NCI-H2029 treated with DMSO at 0.1 percent for 48 hours (cell line): ENCODE results near the gene GSTM3.
"Not testable (repeated sequence)": the region's sequence is repeated elsewhere in the genome, so short reads cannot be mapped to it uniquely, and the experiment has no call there.

ENCODE experiments used
- DNase-seq: peaks from one replicate; lab custom pipeline; 2025; lab: John Stamatoyannopoulos, UW

The GSTM3 gene

GRCh38 chr1:109726728-109727373 is 14.0 kb downstream of the GSTM3 start:
- DNase-seq: no peak

GRCh38 chr1:109726007-109726406 is 14.8 kb downstream of the GSTM3 start:
- DNase-seq: no peak

- no peak for DNase-seq
Observed at GRCh38 chr1:109725510-109725909, 15.3 kb downstream of the GSTM3 start.

GRCh38 chr1:109724933-109725332 is 15.9 kb downstream of the GSTM3 start:
- no peak for DNase-seq

GRCh38 chr1:109722908-109723691 is 17.7 kb downstream of the GSTM3 start:
- DNase-seq: no peak

- DNase-seq: no peak
Observed at GRCh38 chr1:109721971-109722370, 18.9 kb downstream of the GSTM3 start.

GRCh38 chr1:109721042-109721441 is 19.8 kb downstream of the GSTM3 start:
- no peak for DNase-seq

GRCh38 chr1:109719337-109719837 is 21.5 kb downstream of the GSTM3 start:
- DNase-seq: no peak

- no peak for DNase-seq
Observed at GRCh38 chr1:109718495-109718894, 22.3 kb downstream of the GSTM3 start.

GRCh38 chr1:109717729-109718128 is 23.1 kb downstream of the GSTM3 start:
- no peak for DNase-seq

GRCh38 chr1:109716570-109717090 is 24.2 kb downstream of the GSTM3 start:
- DNase-seq: no peak

GRCh38 chr1:109716121-109716520 is 24.7 kb downstream of the GSTM3 start:
- DNase-seq: no peak

GRCh38 chr1:109714661-109715372 is 26.0 kb downstream of the GSTM3 start:
- DNase-seq: no peak

GRCh38 chr1:109713636-109714035 is 27.2 kb downstream of the GSTM3 start:
- no peak for DNase-seq

- no peak for DNase-seq
Observed at GRCh38 chr1:109712321-109712864, 28.4 kb downstream of the GSTM3 start.

- DNase-seq: not testable (repeated sequence)
Observed at GRCh38 chr1:109711593-109712320, 29.1 kb downstream of the GSTM3 start, which contains the start of gene GSTM5. TSS of gene GSTM5 (plus strand) at chr1:109712251. CDS start at chr1:109712313, 62 bp downstream.

GRCh38 chr1:109709822-109710221 is 31.0 kb downstream of the GSTM3 start:
- DNase-seq: not testable (repeated sequence)

- DNase-seq: not testable (repeated sequence)
Observed at GRCh38 chr1:109708949-109709348, 31.9 kb downstream of the GSTM3 start.

GRCh38 chr1:109705411-109705810 is 35.4 kb downstream of the GSTM3 start:
- DNase-seq: no peak

GRCh38 chr1:109704173-109704572 is 36.7 kb downstream of the GSTM3 start:
- DNase-seq: no peak

- not testable (repeated sequence) for DNase-seq
Observed at GRCh38 chr1:109702940-109703339, 37.9 kb downstream of the GSTM3 start.
